IMR-90 (cell line): Measurements from ENCODE around the gene DGKQ. TPM values are rescaled to one million over a fixed set of nuclear protein-coding genes. Genes with fewer than 3 reads are reported as not detected.

Source experiments
- ATAC-seq: fragments of 200-7000 bp; cut with Tn5 transposase; 2 replicates; pipeline ENCODE4 v1.9.1; 2020; ENCODE audit warnings: low read depth, mild to moderate bottlenecking, moderate library complexity
- BruUV-seq: library from RNA; stranded (reverse); fragments of 400-500 nt; replicated peaks from 2 replicates; lab custom pipeline; 2021; lab: Mats Ljungman, UMichigan
- CTCF ChIA-PET: fragments of 300-600 bp; formaldehyde crosslinking; extraction: SDS; loops from one replicate; lab custom pipeline; 2021; ENCODE audit warnings: antibody characterized with exemption; lab: Yijun Ruan, JAX
- POLR2A ChIA-PET: fragments of 300-600 bp; sonication (Branson Sonifier 250); formaldehyde crosslinking; loops from one replicate; lab custom pipeline; 2022; ENCODE audit warnings: antibody characterized with exemption; ENCODE audit not compliant: unreplicated experiment; lab: Charles Lee
- DNase-seq: peaks from one replicate; pipeline ENCODE4 v3.0.0; 2013
- H2AFZ ChIP-seq: replicated peaks from 2 replicates; pipeline ENCODE3; 2013; ENCODE audit warnings: low read length, mild to moderate bottlenecking; ENCODE audit not compliant: poor library complexity
- H2AK5ac ChIP-seq: 2 replicates; pipeline ENCODE4 v1.6.1; 2013; ENCODE audit warnings: low read depth, low read length, inconsistent platforms
- H2AK9ac ChIP-seq: replicated peaks from 2 replicates; pipeline ENCODE3; 2013; ENCODE audit warnings: mild to moderate bottlenecking, low read depth, low read length, moderate library complexity; ENCODE audit not compliant: poor library complexity
- H2BK120ac ChIP-seq: 2 replicates; pipeline ENCODE4 v1.6.1; 2013; ENCODE audit warnings: low read depth, low read length, inconsistent platforms
- H2BK15ac ChIP-seq: 3 replicates; pipeline ENCODE4 v1.6.1; 2013; ENCODE audit warnings: low read depth, low read length, inconsistent platforms
- H2BK20ac ChIP-seq: 2 replicates; pipeline ENCODE4 v1.6.1; 2013; ENCODE audit warnings: low read depth, mild to moderate bottlenecking, inconsistent platforms, low read length, moderate library complexity
- H2BK5ac ChIP-seq: 2 replicates; pipeline ENCODE4 v1.6.1; 2013; ENCODE audit warnings: mild to moderate bottlenecking, low read depth, low read length, inconsistent platforms; ENCODE audit not compliant: poor library complexity, severe bottlenecking
- H3K14ac ChIP-seq: replicated peaks from 2 replicates; pipeline ENCODE4 v1.6.1; 2013; ENCODE audit warnings: low read depth, low read length, inconsistent platforms
- H3K18ac ChIP-seq: 2 replicates; pipeline ENCODE4 v1.6.1; 2013; ENCODE audit warnings: low read depth, low read length, control low read depth
- H3K23ac ChIP-seq: 2 replicates; pipeline ENCODE4 v1.6.1; 2013; ENCODE audit warnings: low read depth, low read length, inconsistent platforms
- H3K27ac ChIP-seq: 2 replicates; pipeline ENCODE4 v1.5.1; 2013; ENCODE audit warnings: mild to moderate bottlenecking, control low read depth, low read length; ENCODE audit not compliant: insufficient read depth
- H3K27me3 ChIP-seq: 2 replicates; pipeline ENCODE4 v1.6.1; 2013; ENCODE audit warnings: low read length; ENCODE audit not compliant: control insufficient read depth, insufficient read depth
- H3K36me3 ChIP-seq: 2 replicates; pipeline ENCODE4 v1.6.1; 2013; ENCODE audit warnings: low read length, mixed read lengths; ENCODE audit not compliant: control insufficient read depth, insufficient read depth
- H3K4ac ChIP-seq: 2 replicates; pipeline ENCODE4 v1.6.1; 2013; ENCODE audit warnings: low read depth, low read length, inconsistent platforms
- H3K4me1 ChIP-seq: 2 replicates; pipeline ENCODE4 v1.6.1; 2013; ENCODE audit warnings: low read length, mixed read lengths; ENCODE audit not compliant: control insufficient read depth, insufficient read depth
- H3K4me2 ChIP-seq: 2 replicates; pipeline ENCODE4 v1.6.1; 2013; ENCODE audit warnings: low read depth, mild to moderate bottlenecking, control low read depth, low read length, moderate library complexity
- H3K4me3 ChIP-seq: 2 replicates; pipeline ENCODE4 v1.5.1; 2013; ENCODE audit warnings: low read depth, mild to moderate bottlenecking, control low read depth, low read length, moderate library complexity; ENCODE audit not compliant: insufficient read depth
- H3K56ac ChIP-seq: 2 replicates; pipeline ENCODE4 v1.6.1; 2013; ENCODE audit warnings: low read length, inconsistent platforms; ENCODE audit not compliant: insufficient read depth; ENCODE audit errors: extremely low read depth
- H3K79me1 ChIP-seq, 2 experiments: 2 replicates each; pipeline ENCODE4 v1.6.1; 2013; ENCODE audit warnings: low read length in 2 of 2, inconsistent platforms in 1 of 2, low read depth in 1 of 2
- H3K9ac ChIP-seq: 2 replicates; pipeline ENCODE4 v1.6.1; 2013; ENCODE audit warnings: low read depth, low read length, control low read depth
- H3K9me1 ChIP-seq: 2 replicates; pipeline ENCODE4 v1.6.1; 2013; ENCODE audit warnings: low read length, inconsistent platforms; ENCODE audit not compliant: insufficient read depth
- H3K9me3 ChIP-seq: 2 replicates; pipeline ENCODE4 v1.6.1; 2013; ENCODE audit warnings: low read length; ENCODE audit not compliant: control insufficient read depth, insufficient read depth
- H4K20me1 ChIP-seq: 2 replicates; pipeline ENCODE4 v1.6.1; 2013; ENCODE audit warnings: low read length, inconsistent platforms; ENCODE audit not compliant: insufficient read depth
- H4K5ac ChIP-seq: 2 replicates; pipeline ENCODE4 v1.6.1; 2013; ENCODE audit warnings: mild to moderate bottlenecking, low read depth, low read length, control low read depth
- H4K8ac ChIP-seq, 2 experiments: 2 replicates each; pipeline ENCODE4 v1.6.1; 2013; ENCODE audit warnings: low read depth in 2 of 2, low read length in 2 of 2, control low read depth in 1 of 2, inconsistent platforms in 1 of 2
- H4K91ac ChIP-seq: 2 replicates; pipeline ENCODE4 v1.6.1; 2013; ENCODE audit warnings: low read depth, low read length, inconsistent platforms; ENCODE audit not compliant: insufficient read depth
- BHLHE40 ChIP-seq: fragments of 150-350 bp; IDR thresholded peaks from 2 replicates; pipeline ENCODE4 v1.6.1; 2016; ENCODE audit warnings: mild to moderate bottlenecking, low read depth, low read length
- CHD1 ChIP-seq: IDR thresholded peaks from 2 replicates; pipeline ENCODE4 v1.6.1; 2012; ENCODE audit warnings: low read depth, low read length, improper control_type of control experiment
- FOS ChIP-seq: fragments of 150-350 bp; IDR thresholded peaks from 2 replicates; pipeline ENCODE4 v1.6.1; 2016; ENCODE audit warnings: low read depth, low read length
- MAZ ChIP-seq: IDR thresholded peaks from 2 replicates; pipeline ENCODE4 v1.6.1; 2012; ENCODE audit warnings: low read depth, mild to moderate bottlenecking, low read length, improper control_type of control experiment, moderate library complexity, borderline replicate concordance
- MXI1 ChIP-seq: IDR thresholded peaks from 2 replicates; pipeline ENCODE4 v1.6.1; 2012; ENCODE audit warnings: low read depth, mild to moderate bottlenecking, low read length, moderate library complexity, borderline replicate concordance
- NFE2L2 ChIP-seq: fragments of 150-350 bp; IDR thresholded peaks from 2 replicates; pipeline ENCODE4 v1.6.1; 2016; ENCODE audit warnings: low read depth, mild to moderate bottlenecking, low read length
- RAD21 ChIP-seq: IDR thresholded peaks from 2 replicates; pipeline ENCODE4 v1.6.1; 2012; ENCODE audit warnings: low read length, improper control_type of control experiment
- RCOR1 ChIP-seq: IDR thresholded peaks from 2 replicates; pipeline ENCODE4 v1.6.1; 2012; ENCODE audit warnings: mild to moderate bottlenecking, low read length, improper control_type of control experiment; ENCODE audit not compliant: insufficient replicate concordance
- SMC3 ChIP-seq: fragments of 150-350 bp; IDR thresholded peaks from 2 replicates; pipeline ENCODE4 v1.6.1; 2016; ENCODE audit warnings: low read depth, mild to moderate bottlenecking, antibody characterized with exemption, low read length, moderate library complexity
- WGBS, 2 experiments: methylation state at CpG; one replicate each; pipeline versions ENCODE4 v1.1.5 to v1.1.7; 2013; ENCODE audit warnings: missing lambda C conversion rate in 2 of 2; ENCODE audit not compliant: insufficient read length in 1 of 2; ENCODE audit errors: extremely low coverage in 2 of 2; 5-methylcytosine and 5-hydroxymethylcytosine counted together
- dilution Hi-C: fragments of 300-500 bp; cut with HindIII; formaldehyde crosslinking; loops from one replicate; pipeline ENCODE4 v1.14.3; 2018; ENCODE audit warnings: low sequenced_read_pairs; ENCODE audit not compliant: unreplicated experiment
- in situ Hi-C: fragments of 300-500 bp; cut with MboI; formaldehyde crosslinking; loops from 3 replicates; pipeline ENCODE4 v1.14.3; 2019; ENCODE audit warnings: low sequenced_read_pairs, inconsistent platforms, mixed read lengths
- intact Hi-C: fragments of 100-400 bp; cut with micrococcal nuclease; formaldehyde crosslinking; loops from 2 replicates; pipeline ENCODE4 v1.10.0; 2022
- polyA plus RNA-seq, 3 experiments: library from polyadenylated mRNA; depleted of rRNA; stranded (reverse); fragments of >200 nt; gene quantifications; 2 replicates each; pipeline ENCODE4 v1.2.3, GENCODE V29; 2012; ENCODE audit warnings: low replicate concordance in 1 of 3
- total RNA-seq: library from RNA; depleted of rRNA; stranded (reverse); fragments of >200 nt; gene quantifications from 2 replicates; pipeline ENCODE4 v1.2.3, GENCODE V29; 2012
- TF ChIP-seq, protein P1 (sequence below): fragments of 150-350 bp; IDR thresholded peaks from 2 replicates; pipeline ENCODE4 v1.6.1; 2016; ENCODE audit warnings: low read depth, mild to moderate bottlenecking, low read length, moderate library complexity, borderline replicate concordance
- TF ChIP-seq, protein P2 (sequence below): fragments of 150-350 bp; IDR thresholded peaks from 2 replicates; pipeline ENCODE4 v1.6.1; 2017; ENCODE audit warnings: mild to moderate bottlenecking, antibody characterized with exemption, low read length, low read depth
- TF ChIP-seq, protein P3 (sequence below): conservative IDR thresholded peaks from 2 replicates; pipeline ENCODE4 v1.5.1; 2012; ENCODE audit warnings: mild to moderate bottlenecking, low read depth, low read length, improper control_type of control experiment

DGKQ gene
- total and polyA plus RNA-seq, 2 of the 4 experiments (the other 2 are of a cell fraction): 4.3 to 15.6 TPM

DNA sequence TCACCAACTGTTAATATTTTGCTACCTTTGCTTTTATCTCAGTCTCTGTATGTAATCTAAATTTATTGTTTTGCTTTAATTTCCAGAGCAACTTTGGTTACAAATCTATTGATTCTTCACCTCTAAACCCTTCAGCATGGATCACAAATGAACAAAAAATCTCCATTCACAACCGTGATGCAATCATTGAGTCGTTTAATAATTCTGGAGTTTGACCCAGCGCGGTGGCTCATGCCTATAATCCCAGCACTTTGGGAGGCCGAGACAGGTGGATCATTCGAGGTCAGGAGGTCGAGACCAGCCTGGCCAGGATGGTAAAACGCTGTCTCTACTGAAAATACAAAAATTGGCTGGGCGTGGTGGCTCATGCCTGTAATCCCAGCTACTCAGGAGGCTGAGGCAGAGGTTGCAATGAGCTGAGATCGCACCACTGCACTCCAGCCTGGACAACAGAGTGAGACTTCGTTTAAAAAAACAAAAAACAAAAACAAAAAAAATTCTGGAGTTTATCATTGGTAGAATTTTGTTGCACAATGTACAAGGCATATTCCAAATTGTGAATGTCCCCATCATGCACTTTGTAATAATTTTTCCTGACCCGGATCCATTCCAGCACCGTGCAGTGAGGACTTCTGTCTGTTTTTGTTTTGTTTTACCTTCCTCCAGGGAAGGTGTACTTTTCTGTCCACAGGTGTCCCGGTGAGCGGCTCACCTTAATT, 11.1 kb upstream of the DGKQ start (continued):
- TF ChIP-seq NFE2L2: no peak

GRCh38 chr4:982814-983213, 9.4 kb upstream of the DGKQ start:
- Histone ChIP-seq H4K5ac (no peak overlapping the region), H2AK5ac (no peak overlapping the region), H3K23ac (no peak overlapping the region), H3K4ac (no peak overlapping the region), H4K91ac (no peak overlapping the region), H2BK20ac (no peak overlapping the region), H3K9me3 (no peaks in the 10 kb centered on the region), H3K79me1 (peaks cover 5 to 26% of the 10 kb centered on the region in 2 experiments; a peak in 1 of 4 replicates), H2AK9ac (no peak overlapping the region), H3K14ac (no peak overlapping the region), H3K4me1 (peaks cover 12% of the 10 kb centered on the region; the same call in 1 of the 2 replicates), H3K56ac (no peak overlapping the region), H2BK120ac (no peak overlapping the region), H3K18ac (no peak overlapping the region), H2BK5ac (no peak overlapping the region), H3K9me1 (peaks cover 11% of the 10 kb centered on the region), H3K27ac (no peak overlapping the region), H3K4me3 (no peak overlapping the region), H2AFZ (no peak overlapping the region), H3K27me3 (no peaks in the 10 kb centered on the region), H4K20me1 (no peaks in the 10 kb centered on the region; the same call in 1 of the 2 replicates), H2BK15ac (no peak overlapping the region), H4K8ac (no peak overlapping the region), H3K4me2 (no peak overlapping the region), H3K9ac (no peak overlapping the region), H3K36me3 (no peaks in the 10 kb centered on the region)
- POLR2A ChIA-PET: no interaction called here
- in situ Hi-C loops (no loop called here), intact Hi-C loops (no loop called here), dilution Hi-C loops (no loop called here)
- WGBS, 2 experiments: 81% methylated on average over 7 of the region's 15 CpGs; no CpG with 5 or more reads in 1 of the 2 experiments
- BruUV-seq: no TSS peak
- CTCF ChIA-PET: no interaction called here
- ATAC-seq: no peak
- no peak for DNase-seq
- no peak for TF ChIP-seq FOS
- no peak for TF ChIP-seq MXI1
- TF ChIP-seq, protein P1, sequence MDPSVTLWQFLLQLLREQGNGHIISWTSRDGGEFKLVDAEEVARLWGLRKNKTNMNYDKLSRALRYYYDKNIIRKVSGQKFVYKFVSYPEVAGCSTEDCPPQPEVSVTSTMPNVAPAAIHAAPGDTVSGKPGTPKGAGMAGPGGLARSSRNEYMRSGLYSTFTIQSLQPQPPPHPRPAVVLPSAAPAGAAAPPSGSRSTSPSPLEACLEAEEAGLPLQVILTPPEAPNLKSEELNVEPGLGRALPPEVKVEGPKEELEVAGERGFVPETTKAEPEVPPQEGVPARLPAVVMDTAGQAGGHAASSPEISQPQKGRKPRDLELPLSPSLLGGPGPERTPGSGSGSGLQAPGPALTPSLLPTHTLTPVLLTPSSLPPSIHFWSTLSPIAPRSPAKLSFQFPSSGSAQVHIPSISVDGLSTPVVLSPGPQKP: no peak
- no peak for TF ChIP-seq NFE2L2
- TF ChIP-seq SMC3: no peak
- TF ChIP-seq, protein P2, sequence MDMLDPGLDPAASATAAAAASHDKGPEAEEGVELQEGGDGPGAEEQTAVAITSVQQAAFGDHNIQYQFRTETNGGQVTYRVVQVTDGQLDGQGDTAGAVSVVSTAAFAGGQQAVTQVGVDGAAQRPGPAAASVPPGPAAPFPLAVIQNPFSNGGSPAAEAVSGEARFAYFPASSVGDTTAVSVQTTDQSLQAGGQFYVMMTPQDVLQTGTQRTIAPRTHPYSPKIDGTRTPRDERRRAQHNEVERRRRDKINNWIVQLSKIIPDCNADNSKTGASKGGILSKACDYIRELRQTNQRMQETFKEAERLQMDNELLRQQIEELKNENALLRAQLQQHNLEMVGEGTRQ: no peak
- no peak for TF ChIP-seq RAD21
- TF ChIP-seq CHD1: no peak
- no peak for TF ChIP-seq BHLHE40
- TF ChIP-seq, protein P3, sequence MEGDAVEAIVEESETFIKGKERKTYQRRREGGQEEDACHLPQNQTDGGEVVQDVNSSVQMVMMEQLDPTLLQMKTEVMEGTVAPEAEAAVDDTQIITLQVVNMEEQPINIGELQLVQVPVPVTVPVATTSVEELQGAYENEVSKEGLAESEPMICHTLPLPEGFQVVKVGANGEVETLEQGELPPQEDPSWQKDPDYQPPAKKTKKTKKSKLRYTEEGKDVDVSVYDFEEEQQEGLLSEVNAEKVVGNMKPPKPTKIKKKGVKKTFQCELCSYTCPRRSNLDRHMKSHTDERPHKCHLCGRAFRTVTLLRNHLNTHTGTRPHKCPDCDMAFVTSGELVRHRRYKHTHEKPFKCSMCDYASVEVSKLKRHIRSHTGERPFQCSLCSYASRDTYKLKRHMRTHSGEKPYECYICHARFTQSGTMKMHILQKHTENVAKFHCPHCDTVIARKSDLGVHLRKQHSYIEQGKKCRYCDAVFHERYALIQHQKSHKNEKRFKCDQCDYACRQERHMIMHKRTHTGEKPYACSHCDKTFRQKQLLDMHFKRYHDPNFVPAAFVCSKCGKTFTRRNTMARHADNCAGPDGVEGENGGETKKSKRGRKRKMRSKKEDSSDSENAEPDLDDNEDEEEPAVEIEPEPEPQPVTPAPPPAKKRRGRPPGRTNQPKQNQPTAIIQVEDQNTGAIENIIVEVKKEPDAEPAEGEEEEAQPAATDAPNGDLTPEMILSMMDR: no peak
- TF ChIP-seq MAZ: no peak
- TF ChIP-seq RCOR1: no peak
